ENCODE measurements around the gene ZNF133.

- TF ChIP-seq CTCF (conservative IDR thresholded peaks at IDR 0.05; ENCODE audit: low read length) (no peak), EZH2phosphoT487 (IDR thresholded peaks at IDR 0.05; ENCODE audit: borderline replicate concordance) (no peak)
These were observed 3.4 kb upstream of the ZNF133 start for GRCh38 chr20:18284805-18285533.
